Neuronal stem cell (in vitro differentiated cells): Measurements from ENCODE around the gene BTNL9.

Experiments
- DNase-seq: peaks from one replicate; pipeline ENCODE4 v3.0.0-alpha.2; 2013; ENCODE audit warnings: low spot score
- H2AFZ ChIP-seq: one replicate; pipeline ENCODE4 v1.6.1; 2013; ENCODE audit warnings: mild to moderate bottlenecking, low read length, inconsistent platforms
- H2AK5ac ChIP-seq: 2 replicates; pipeline ENCODE4 v1.6.1; 2013; ENCODE audit warnings: low read depth, mild to moderate bottlenecking, inconsistent platforms, low read length, moderate library complexity, mixed read lengths
- H2BK120ac ChIP-seq: 2 replicates; pipeline ENCODE4 v1.6.1; 2013; ENCODE audit warnings: low read depth, mild to moderate bottlenecking, inconsistent platforms, low read length, moderate library complexity, mixed read lengths
- H2BK12ac ChIP-seq: one replicate; pipeline ENCODE4 v1.6.1; 2013; ENCODE audit warnings: low read length, inconsistent platforms
- H2BK15ac ChIP-seq: 2 replicates; pipeline ENCODE4 v1.6.1; 2013; ENCODE audit warnings: mild to moderate bottlenecking, low read length, inconsistent platforms, mixed read lengths
- H2BK5ac ChIP-seq: one replicate; pipeline ENCODE4 v1.6.1; 2013; ENCODE audit warnings: inconsistent platforms, mild to moderate bottlenecking, low read length, moderate library complexity
- H3K14ac ChIP-seq: one replicate; pipeline ENCODE4 v1.6.1; 2013; ENCODE audit warnings: low read length, inconsistent platforms
- H3K18ac ChIP-seq: 2 replicates; pipeline ENCODE4 v1.6.1; 2013; ENCODE audit warnings: low read length, inconsistent platforms
- H3K23ac ChIP-seq: 2 replicates; pipeline ENCODE4 v1.6.1; 2013; ENCODE audit warnings: low read depth, mild to moderate bottlenecking, mixed read lengths, low read length, inconsistent platforms; ENCODE audit not compliant: poor library complexity
- H3K27ac ChIP-seq: replicated peaks from 3 replicates; pipeline ENCODE4 v1.5.1; 2013; ENCODE audit warnings: low read length, inconsistent platforms
- H3K27me3 ChIP-seq, 3 experiments: 2 replicates each; pipeline ENCODE4 v1.6.1; 2013; ENCODE audit warnings: low read length in 3 of 3, mild to moderate bottlenecking in 2 of 3, inconsistent platforms in 1 of 3, low read depth in 1 of 3, mixed read lengths in 1 of 3, moderate library complexity in 1 of 3; ENCODE audit not compliant: control insufficient read depth in 3 of 3, insufficient read depth in 3 of 3
- H3K36me3 ChIP-seq, 2 donors: replicated peaks in 1 of 2; 2 replicates each; pipeline ENCODE4 v1.6.1; 2013; ENCODE audit warnings: low read length in 2 of 2; ENCODE audit not compliant: control insufficient read depth in 2 of 2, insufficient read depth in 2 of 2
- H3K4ac ChIP-seq: 2 replicates; pipeline ENCODE4 v1.6.1; 2013; ENCODE audit warnings: inconsistent platforms, mild to moderate bottlenecking, low read length, moderate library complexity
- H3K4me1 ChIP-seq, 2 donors: 1 replicate in 1 of 2; 2 replicates in 1 of 2; pipeline ENCODE4 v1.6.1; 2013; ENCODE audit warnings: low read length in 2 of 2, low read depth in 1 of 2; ENCODE audit not compliant: control insufficient read depth in 2 of 2, insufficient read depth in 1 of 2
- H3K4me2 ChIP-seq: one replicate; pipeline ENCODE4 v1.6.1; 2013; ENCODE audit warnings: mild to moderate bottlenecking, low read length, inconsistent platforms; ENCODE audit not compliant: insufficient read depth, poor library complexity, severe bottlenecking
- H3K4me3 ChIP-seq, 2 donors: 2 replicates each; pipeline ENCODE4 v1.5.1; 2013; ENCODE audit warnings: low read length in 2 of 2, mild to moderate bottlenecking in 2 of 2, inconsistent platforms in 1 of 2, moderate library complexity in 1 of 2
- H3K79me1 ChIP-seq: one replicate; pipeline ENCODE4 v1.6.1; 2013; ENCODE audit warnings: low read depth, mild to moderate bottlenecking, inconsistent platforms, low read length, moderate library complexity
- H3K9ac ChIP-seq: one replicate; pipeline ENCODE4 v1.6.1; 2013; ENCODE audit warnings: mild to moderate bottlenecking, low read depth, low read length, inconsistent platforms; ENCODE audit not compliant: poor library complexity
- H3K9me3 ChIP-seq, 2 donors: replicated peaks in 1 of 2; 2 replicates each; pipeline versions ENCODE3 to v1.6.1; 2013; ENCODE audit warnings: low read length in 2 of 2, mild to moderate bottlenecking in 2 of 2, inconsistent platforms in 1 of 2, low read depth in 1 of 2, mixed read lengths in 1 of 2, moderate library complexity in 1 of 2; ENCODE audit not compliant: control insufficient read depth in 2 of 2, insufficient read depth in 1 of 2
- H4K8ac ChIP-seq: one replicate; pipeline ENCODE4 v1.6.1; 2013; ENCODE audit warnings: low read depth, mild to moderate bottlenecking, inconsistent platforms, low read length, moderate library complexity
- H4K91ac ChIP-seq: one replicate; pipeline ENCODE4 v1.6.1; 2013; ENCODE audit warnings: low read length, low read depth, mild to moderate bottlenecking, inconsistent platforms; ENCODE audit not compliant: poor library complexity
- WGBS, 2 donors: extraction: QIAGEN DNeasy Blood & Tissue Kit; methylation state at CpG; one replicate each; pipeline ENCODE4 v1.1.7; 2013; ENCODE audit warnings: missing lambda C conversion rate in 2 of 2, mixed read lengths in 1 of 2; ENCODE audit not compliant: insufficient read length in 2 of 2, insufficient replicate concordance in 1 of 2; ENCODE audit errors: extremely low coverage in 2 of 2; 5-methylcytosine and 5-hydroxymethylcytosine counted together

BTNL9 gene

DNA sequence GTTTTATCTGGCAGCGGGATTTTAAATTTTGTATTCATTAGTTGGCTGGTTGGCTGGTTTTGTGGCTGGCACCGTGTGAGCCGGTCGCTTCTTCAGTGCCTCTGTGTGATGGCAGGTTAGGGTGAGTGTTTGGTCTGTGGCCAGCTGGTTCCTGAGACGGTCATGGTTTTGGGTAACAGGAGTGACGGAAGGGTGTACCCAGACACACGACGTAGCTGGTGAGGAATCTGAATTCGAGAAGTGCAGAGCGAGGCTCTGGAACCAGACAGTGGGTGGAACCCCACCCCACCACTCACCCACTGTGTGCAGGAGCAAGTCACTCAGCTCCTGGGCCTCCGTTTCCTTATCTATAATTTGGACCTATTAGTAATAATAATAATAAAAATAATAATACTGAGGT lies 2.7 kb downstream of the BTNL9 start:
- no peaks in the 10 kb centered on the region for H3K9me3 ChIP-seq
- H4K91ac ChIP-seq = no peak overlapping the region
- H3K4me2 ChIP-seq = no peak overlapping the region
- H3K36me3 ChIP-seq = no peaks in the 10 kb centered on the region
- no peak overlapping the region for H2BK12ac ChIP-seq
- H3K4me3 ChIP-seq = no peak overlapping the region
- no peak overlapping the region for H4K8ac ChIP-seq
- no peak overlapping the region for H2AK5ac ChIP-seq
- peaks cover 0 to 81% (median 0%) of the 10 kb centered on the region in 3 experiments for H3K27me3 ChIP-seq
- WGBS, 2 donors = no CpG with 5 or more reads among the region's 11 CpGs
- H3K27ac ChIP-seq = no peak overlapping the region
- no peak for DNase-seq
- no peak overlapping the region for H3K23ac ChIP-seq
- peaks cover 0 to under 1% of the 10 kb centered on the region in 2 donors for H3K4me1 ChIP-seq
- H3K18ac ChIP-seq = no peak overlapping the region
- no peak overlapping the region for H3K9ac ChIP-seq
- H2BK15ac ChIP-seq = no peak overlapping the region
- no peak overlapping the region for H2BK5ac ChIP-seq
- H3K4ac ChIP-seq = no peak overlapping the region
- H3K79me1 ChIP-seq = no peaks in the 10 kb centered on the region
- H3K14ac ChIP-seq = no peak overlapping the region
- no peak overlapping the region for H2AFZ ChIP-seq
- H2BK120ac ChIP-seq = no peak overlapping the region

- Histone ChIP-seq H3K27ac (no peak overlapping the region), H4K91ac (no peak overlapping the region), H3K4me3 (peak overlapping the region in 1 of 2 donors; percentile 51), H3K9ac (no peak overlapping the region), H3K9me3 (no peaks in the 10 kb centered on the region), H2BK12ac (no peak overlapping the region), H2BK120ac (no peak overlapping the region), H2BK5ac (no peak overlapping the region), H4K8ac (no peak overlapping the region), H3K4me2 (no peak overlapping the region), H3K18ac (no peak overlapping the region), H3K79me1 (no peaks in the 10 kb centered on the region), H2AK5ac (no peak overlapping the region), H3K27me3 (peaks cover 0 to 81% (median 4%) of the 10 kb centered on the region in 3 experiments), H3K23ac (no peak overlapping the region), H3K14ac (no peak overlapping the region), H2BK15ac (no peak overlapping the region), H2AFZ (no peak overlapping the region), H3K4ac (no peak overlapping the region), H3K4me1 (no peaks in the 10 kb centered on the region), H3K36me3 (no peaks in the 10 kb centered on the region)
- no CpG with 5 or more reads among the region's 12 CpGs for WGBS, 2 donors
- DNase-seq = no peak
Measured at GRCh38 chr5:181043285-181044092, 3.4 kb downstream of the BTNL9 start.

GRCh38 chr5:181044093-181044599 lies 4.1 kb downstream of the BTNL9 start:
- no peak overlapping the region for H3K18ac ChIP-seq
- no peaks in the 10 kb centered on the region for H3K9me3 ChIP-seq
- no peak overlapping the region for H4K8ac ChIP-seq
- no peak overlapping the region for H2BK5ac ChIP-seq
- no peak overlapping the region for H3K4me3 ChIP-seq
- no peak overlapping the region for H2AFZ ChIP-seq
- H3K27me3 ChIP-seq = peaks cover 0 to 76% (median 6%) of the 10 kb centered on the region in 3 experiments
- H3K79me1 ChIP-seq = no peaks in the 10 kb centered on the region
- no CpG with 5 or more reads among the region's 10 CpGs for WGBS, 2 donors
- no peaks in the 10 kb centered on the region for H3K4me1 ChIP-seq
- no peak overlapping the region for H3K4ac ChIP-seq
- H2BK15ac ChIP-seq = no peak overlapping the region
- no peak for DNase-seq
- H3K4me2 ChIP-seq = no peak overlapping the region
- no peak overlapping the region for H2BK120ac ChIP-seq
- no peak overlapping the region for H3K14ac ChIP-seq
- H2BK12ac ChIP-seq = no peak overlapping the region
- H3K9ac ChIP-seq = no peak overlapping the region
- H3K27ac ChIP-seq = no peak overlapping the region
- H3K23ac ChIP-seq = no peak overlapping the region
- no peak overlapping the region for H4K91ac ChIP-seq
- no peaks in the 10 kb centered on the region for H3K36me3 ChIP-seq
- H2AK5ac ChIP-seq = no peak overlapping the region

DNA sequence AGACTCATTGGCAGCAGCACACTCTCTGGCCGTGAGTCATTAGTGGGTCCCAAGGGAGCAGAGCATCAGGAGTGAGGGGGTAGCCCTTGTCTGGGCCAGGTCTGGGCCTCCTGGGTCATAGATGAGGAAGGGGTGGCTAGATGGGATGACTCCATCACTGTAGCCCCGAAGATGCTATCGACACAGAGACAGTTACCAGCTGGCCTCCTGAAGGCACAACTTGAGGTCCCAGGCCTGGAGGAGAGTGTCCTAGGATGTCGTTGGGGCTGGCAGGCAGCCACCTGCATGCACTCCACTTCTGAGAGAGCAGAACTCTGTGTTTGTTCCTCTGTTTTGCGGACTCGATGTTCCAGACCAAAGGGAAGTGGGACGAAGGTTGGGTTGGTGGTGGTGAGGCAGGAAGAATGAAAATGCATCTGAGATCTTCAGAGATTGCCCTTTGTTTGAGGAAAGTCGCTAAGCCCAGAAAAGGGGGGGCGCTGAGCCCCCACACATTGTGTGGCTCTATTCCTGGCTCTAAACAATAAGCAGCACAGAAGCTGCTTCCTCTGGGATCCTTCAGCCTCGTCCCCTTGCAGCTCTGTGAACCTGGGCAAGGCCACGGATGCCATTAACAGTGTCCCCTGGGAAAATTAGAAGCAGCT lies 4.7 kb downstream of the BTNL9 start:
- no CpG with 5 or more reads among the region's 11 CpGs for WGBS, 2 donors
- Histone ChIP-seq H3K4me1 (no peaks in the 10 kb centered on the region), H4K8ac (no peak overlapping the region), H3K18ac (no peak overlapping the region), H3K27ac (no peak overlapping the region), H2AK5ac (no peak overlapping the region), H2AFZ (no peak overlapping the region), H2BK12ac (no peak overlapping the region), H3K9me3 (no peaks in the 10 kb centered on the region), H3K36me3 (no peaks in the 10 kb centered on the region), H3K23ac (no peak overlapping the region), H3K14ac (no peak overlapping the region), H3K4me3 (no peak overlapping the region), H3K4me2 (no peak overlapping the region), H3K4ac (no peak overlapping the region), H3K79me1 (no peaks in the 10 kb centered on the region), H4K91ac (no peak overlapping the region), H3K9ac (no peak overlapping the region), H2BK15ac (no peak overlapping the region), H2BK5ac (no peak overlapping the region), H3K27me3 (peaks cover 2 to 74% (median 11%) of the 10 kb centered on the region in 3 experiments), H2BK120ac (no peak overlapping the region)
- DNase-seq = no peak
